Esophagus muscularis mucosa (tissue), 4 donors: ENCODE results near the gene GZMH. TPM values are rescaled to one million over a fixed set of nuclear protein-coding genes. Genes with fewer than 3 reads are reported as not detected.

Experiments
- DNase-seq: peaks from one replicate; pipeline ENCODE4 v3.0.0-alpha.2; 2017; ENCODE audit errors: extremely low spot score
- H3K27ac ChIP-seq, 4 donors: fragments of 200-600 bp; sonication (generic); replicated peaks in 1 of 4; 1 replicate in 3 of 4; 2 replicates in 1 of 4; pipeline ENCODE4 v1.5.1; 2016 to 2019; ENCODE audit warnings: mild to moderate bottlenecking in 1 of 4
- H3K27me3 ChIP-seq, 4 donors: fragments of 200-600 bp; sonication (generic); one replicate each; pipeline versions ENCODE4 v1.5.1 to v1.6.0; 2016 to 2019
- H3K36me3 ChIP-seq, 4 donors: fragments of 200-600 bp; sonication (generic); one replicate each; pipeline ENCODE4 v1.5.1; 2016 to 2019
- H3K4me1 ChIP-seq, 4 donors: fragments of 200-600 bp; sonication (generic); one replicate each; pipeline ENCODE4 v1.5.1; 2016 to 2019
- H3K4me3 ChIP-seq, 4 donors: fragments of 200-600 bp; sonication (generic); 1 replicate in 2 of 4; 2 replicates in 2 of 4; pipeline ENCODE4 v1.5.1; 2016 to 2019; ENCODE audit warnings: mild to moderate bottlenecking in 4 of 4, moderate library complexity in 1 of 4
- H3K9me3 ChIP-seq, 4 donors: fragments of 200-600 bp; sonication (generic); 1 replicate in 3 of 4; 2 replicates in 1 of 4; pipeline ENCODE4 v1.5.1; 2016 to 2019
- CTCF ChIP-seq, 3 experiments: fragments of 200-600 bp in 2 of 3; fragments of 450-650 bp in 1 of 3; sonication (generic) in 2 of 3; IDR thresholded peaks; one replicate each; pipeline ENCODE4 v1.5.1; 2017 to 2019; ENCODE audit warnings: antibody characterized with exemption in 3 of 3, mild to moderate bottlenecking in 2 of 3, moderate library complexity in 1 of 3
- EP300 ChIP-seq: sonication (generic); formaldehyde crosslinking; IDR thresholded peaks from one replicate; pipeline ENCODE4 v1.6.1; 2017; ENCODE audit warnings: antibody characterized with exemption
- POLR2A ChIP-seq: fragments of 450-650 bp; IDR thresholded peaks from one replicate; pipeline ENCODE4 v1.6.1; 2017; ENCODE audit warnings: antibody characterized with exemption, moderate library complexity, mild to moderate bottlenecking, low read depth
- POLR2AphosphoS5 ChIP-seq, 2 donors: sonication (generic); formaldehyde crosslinking; IDR thresholded peaks; one replicate each; pipeline ENCODE4 v1.6.1; 2017; ENCODE audit warnings: antibody characterized with exemption in 2 of 2
- WGBS: methylation state at CpG from one replicate; pipeline ENCODE4 v1.1.5; 2018; 5-methylcytosine and 5-hydroxymethylcytosine counted together
- intact Hi-C: fragments of 100-400 bp; cut with DNase I; formaldehyde crosslinking; loops from one replicate; pipeline ENCODE4 v1.15.1; 2023
- total RNA-seq, 4 donors: library from RNA; depleted of rRNA; stranded (reverse); fragments of >200 nt; gene quantifications; one replicate each; pipeline versions ENCODE4 v1.1.0 to v1.2.1, GENCODE V29; 2016

The GZMH gene
- total RNA-seq, 4 donors from 2014 or later, result 0.50 to 1.3 (median 0.97) TPM; not detected in 1

- no peak for TF ChIP-seq POLR2A
- no peak for TF ChIP-seq POLR2AphosphoS5 (IDR thresholded peaks at IDR 0.05)
- no peak for TF ChIP-seq EP300
- no peak for TF ChIP-seq CTCF (IDR thresholded peaks at IDR 0.05)
- DNase-seq, result no peak
- Histone ChIP-seq H3K36me3 (no peaks in the 10 kb centered on the region), H3K4me1 (no peaks in the 10 kb centered on the region), H3K4me3 (no peak overlapping the region), H3K9me3 (no peaks in the 10 kb centered on the region), H3K27ac (no peak overlapping the region), H3K27me3 (no peaks in the 10 kb centered on the region)
- intact Hi-C loops, result no loop called here
- 87% methylated on average over 1 of the region's 1 CpG for WGBS
These were observed 23.9 kb upstream of the GZMH start for GRCh38 chr14:24633353-24633752.

- no peaks in the 10 kb centered on the region for H3K36me3 ChIP-seq
- no peaks in the 10 kb centered on the region for H3K27me3 ChIP-seq
- TF ChIP-seq POLR2AphosphoS5 (IDR thresholded peaks at IDR 0.05) (no peak), CTCF (IDR thresholded peaks at IDR 0.05) (no peak), POLR2A (no peak), EP300 (no peak)
- no peak overlapping the region for H3K4me3 ChIP-seq
- DNase-seq, result peak; percentile 89
- WGBS, result 81% methylated on average over 6 of the region's 6 CpGs
- intact Hi-C loops, result no loop called here
- H3K4me1 ChIP-seq, result no peaks in the 10 kb centered on the region
- H3K27ac ChIP-seq, result no peak overlapping the region
- H3K9me3 ChIP-seq, result no peaks in the 10 kb centered on the region
These were observed 23.3 kb upstream of the GZMH start for GRCh38 chr14:24632761-24633160.

GRCh38 chr14:24632336-24632735 is 22.9 kb upstream of the GZMH start:
- Histone ChIP-seq H3K4me1 (no peaks in the 10 kb centered on the region), H3K27ac (no peak overlapping the region), H3K36me3 (no peaks in the 10 kb centered on the region), H3K9me3 (no peaks in the 10 kb centered on the region), H3K4me3 (no peak overlapping the region), H3K27me3 (no peaks in the 10 kb centered on the region)
- 64% methylated on average over 3 of the region's 4 CpGs for WGBS
- DNase-seq, result peak; percentile 37
- intact Hi-C loops, result no loop called here
- no peak for TF ChIP-seq POLR2AphosphoS5 (IDR thresholded peaks at IDR 0.05)
- TF ChIP-seq EP300, result no peak
- TF ChIP-seq CTCF (IDR thresholded peaks at IDR 0.05), result no peak
- TF ChIP-seq POLR2A, result no peak

GRCh38 chr14:24631749-24632335 is 22.4 kb upstream of the GZMH start:
- DNase-seq, result peak; percentile 66
- Histone ChIP-seq H3K4me1 (no peaks in the 10 kb centered on the region), H3K4me3 (no peak overlapping the region), H3K9me3 (no peaks in the 10 kb centered on the region), H3K36me3 (no peaks in the 10 kb centered on the region), H3K27ac (no peak overlapping the region), H3K27me3 (no peaks in the 10 kb centered on the region)
- intact Hi-C loops, result no loop called here
- 74% methylated on average over 11 of the region's 11 CpGs for WGBS
- TF ChIP-seq POLR2AphosphoS5 (IDR thresholded peaks at IDR 0.05) (no peak), POLR2A (no peak), CTCF (IDR thresholded peaks at IDR 0.05) (no peak), EP300 (no peak)
